GM23338 (cell line): ENCODE measurements around the gene DFFB. TPM values are rescaled to one million over a fixed set of nuclear protein-coding genes. Genes with fewer than 3 reads are reported as not detected.
A peak's percentile ranks its signal among the peaks of the same experiment; 100 is the strongest.

Source experiments
- ATAC-seq: fragments of 200-7000 bp; cut with Tn5 transposase; 3 replicates; pipeline ENCODE4 v1.9.1; 2020
- DNase-seq: peaks from one replicate; pipeline ENCODE4 v3.0.0-alpha.2; 2015; ENCODE audit warnings: low spot score
- H2AFZ ChIP-seq: fragments of 200-600 bp; sonication (generic); 2 replicates; pipeline ENCODE4 v1.8.0; 2016; ENCODE audit warnings: antibody characterized with exemption, mild to moderate bottlenecking, moderate library complexity
- H3F3A ChIP-seq: fragments of 200-600 bp; sonication (generic); replicated peaks from 2 replicates; pipeline ENCODE4 v1.8.0; 2017; ENCODE audit warnings: antibody characterized with exemption, mixed run types, low read depth
- H3K27ac ChIP-seq: fragments of 200-600 bp; sonication (generic); 2 replicates; pipeline ENCODE4 v1.6.1; 2016; ENCODE audit warnings: low read depth
- H3K27me3 ChIP-seq: fragments of 200-600 bp; sonication (generic); 2 replicates; pipeline ENCODE4 v1.8.0; 2016; ENCODE audit warnings: mild to moderate bottlenecking, mixed run types, moderate library complexity; ENCODE audit not compliant: insufficient read depth
- H3K36me3 ChIP-seq: fragments of 200-600 bp; sonication (generic); 2 replicates; pipeline ENCODE4 v1.8.0; 2016; ENCODE audit warnings: mild to moderate bottlenecking; ENCODE audit not compliant: insufficient read depth
- H3K4me1 ChIP-seq: fragments of 200-600 bp; sonication (generic); 2 replicates; pipeline ENCODE4 v1.8.0; 2016; ENCODE audit warnings: mild to moderate bottlenecking, moderate library complexity; ENCODE audit not compliant: insufficient read depth
- H3K4me2 ChIP-seq: fragments of 200-600 bp; sonication (generic); 2 replicates; pipeline ENCODE4 v1.7.1; 2017; ENCODE audit warnings: mixed run types
- H3K4me3 ChIP-seq: fragments of 200-600 bp; sonication (generic); 2 replicates; pipeline ENCODE4 v1.6.1; 2016; ENCODE audit warnings: mixed run types
- H3K79me2 ChIP-seq: fragments of 200-600 bp; sonication (generic); replicated peaks from 2 replicates; pipeline ENCODE4 v1.8.0; 2017; ENCODE audit warnings: mild to moderate bottlenecking; ENCODE audit not compliant: insufficient read depth
- H3K9me2 ChIP-seq: fragments of 200-600 bp; sonication (generic); 2 replicates; pipeline ENCODE4 v1.8.0; 2017; ENCODE audit not compliant: insufficient read depth
- H4K20me1 ChIP-seq: fragments of 200-600 bp; sonication (generic); replicated peaks from 2 replicates; pipeline ENCODE4 v1.8.0; 2017; ENCODE audit warnings: mild to moderate bottlenecking; ENCODE audit not compliant: insufficient read depth
- H3K27ac Mint-ChIP-seq: 2 replicates; pipeline ENCODE4 v1.8.0; 2020; ENCODE audit warnings: inconsistent platforms, mild to moderate bottlenecking, moderate library complexity, mixed read lengths
- H3K27me3 Mint-ChIP-seq: 3 replicates; pipeline ENCODE4 v1.8.0; 2022; ENCODE audit warnings: low read depth, mild to moderate bottlenecking, moderate library complexity, mixed read lengths, inconsistent platforms; ENCODE audit not compliant: insufficient read depth, poor library complexity
- H3K36me3 Mint-ChIP-seq: 3 replicates; pipeline ENCODE4 v1.8.0; 2021; ENCODE audit warnings: low read depth, mild to moderate bottlenecking, inconsistent platforms, moderate library complexity, mixed read lengths
- H3K4me1 Mint-ChIP-seq: 3 replicates; pipeline ENCODE4 v1.8.0; 2020; ENCODE audit warnings: mild to moderate bottlenecking, inconsistent platforms, mixed read lengths
- H3K4me3 Mint-ChIP-seq: 3 replicates; pipeline ENCODE4 v1.8.0; 2021; ENCODE audit warnings: moderate library complexity, mild to moderate bottlenecking, inconsistent platforms, mixed read lengths
- H3K9me3 Mint-ChIP-seq: 3 replicates; pipeline ENCODE4 v1.8.0; 2020; ENCODE audit warnings: moderate library complexity, mild to moderate bottlenecking, inconsistent platforms, mixed read lengths
- EZH2 ChIP-seq: fragments of 200-600 bp; sonication (generic); IDR thresholded peaks from one replicate; pipeline ENCODE4 v1.8.0; 2017; ENCODE audit warnings: antibody characterized with exemption, mild to moderate bottlenecking, low read depth; ENCODE audit not compliant: unreplicated experiment
- EZH2phosphoT487 ChIP-seq: fragments of 200-600 bp; sonication (generic); IDR thresholded peaks from one replicate; pipeline ENCODE4 v1.8.1; 2018; ENCODE audit warnings: antibody characterized with exemption; ENCODE audit not compliant: unreplicated experiment
- JUNB ChIP-seq: IDR thresholded peaks from one replicate; pipeline ENCODE4 v1.6.1; 2016; ENCODE audit warnings: antibody characterized with exemption; ENCODE audit not compliant: unreplicated experiment
- NANOG ChIP-seq: IDR thresholded peaks from 2 replicates; pipeline ENCODE4 v1.6.1; 2016; ENCODE audit warnings: antibody characterized with exemption, borderline replicate concordance
- POLR2AphosphoS5 ChIP-seq: IDR thresholded peaks from 2 replicates; pipeline ENCODE4 v1.6.1; 2016; ENCODE audit warnings: antibody characterized with exemption, low read depth
- STAT1 ChIP-seq: IDR thresholded peaks from one replicate; pipeline ENCODE4 v1.6.1; 2016; ENCODE audit warnings: antibody characterized with exemption; ENCODE audit not compliant: unreplicated experiment
- ZNF331 ChIP-seq: fragments of 250-450 bp; sonication (Bioruptor Pico); IDR thresholded peaks from 2 replicates; pipeline ENCODE4 v1.5.0; 2020; ENCODE audit warnings: low read depth, mild to moderate bottlenecking, moderate library complexity
- polyA plus RNA-seq: library from polyadenylated mRNA; unstranded; fragments of >200 nt; fragmentation: Nextera tagmentation; extraction: Ambion mirVana; gene quantifications from 2 replicates; pipeline ENCODE4 v1.2.1, GENCODE V29; 2016
- total RNA-seq: library from RNA; depleted of rRNA; stranded (reverse); fragments of >200 nt; shearing (Covaris generic); gene quantifications from 2 replicates; pipeline ENCODE4 v1.2.3, GENCODE V29; 2014
- TF ChIP-seq, protein P1 (sequence below): IDR thresholded peaks from 2 replicates; pipeline ENCODE4 v1.6.1; 2016; ENCODE audit warnings: antibody characterized with exemption
- TF ChIP-seq, protein P2 (sequence below): fragments of 250-450 bp; sonication (Bioruptor Pico); IDR thresholded peaks from 2 replicates; pipeline ENCODE4 v1.5.0; 2020; ENCODE audit warnings: mild to moderate bottlenecking, moderate library complexity
- TF ChIP-seq, protein P3 (sequence below), 2 experiments: fragments of 200-600 bp in 1 of 2; sonication (generic) in 1 of 2; conservative IDR thresholded peaks; 2 replicates each; pipeline versions ENCODE4 v1.5.1 to v1.6.1; 2016 to 2017; ENCODE audit warnings: antibody characterized with exemption in 2 of 2, low read depth in 2 of 2, mild to moderate bottlenecking in 2 of 2, moderate library complexity in 1 of 2
- TF ChIP-seq, protein P4 (sequence below): IDR thresholded peaks from one replicate; pipeline ENCODE4 v1.6.1; 2018; ENCODE audit warnings: antibody characterized with exemption; ENCODE audit not compliant: unreplicated experiment

Gene DFFB
- total and polyA plus RNA-seq, 2 experiments from 2014 or later, result 6.5 to 18.1 TPM

DNA sequence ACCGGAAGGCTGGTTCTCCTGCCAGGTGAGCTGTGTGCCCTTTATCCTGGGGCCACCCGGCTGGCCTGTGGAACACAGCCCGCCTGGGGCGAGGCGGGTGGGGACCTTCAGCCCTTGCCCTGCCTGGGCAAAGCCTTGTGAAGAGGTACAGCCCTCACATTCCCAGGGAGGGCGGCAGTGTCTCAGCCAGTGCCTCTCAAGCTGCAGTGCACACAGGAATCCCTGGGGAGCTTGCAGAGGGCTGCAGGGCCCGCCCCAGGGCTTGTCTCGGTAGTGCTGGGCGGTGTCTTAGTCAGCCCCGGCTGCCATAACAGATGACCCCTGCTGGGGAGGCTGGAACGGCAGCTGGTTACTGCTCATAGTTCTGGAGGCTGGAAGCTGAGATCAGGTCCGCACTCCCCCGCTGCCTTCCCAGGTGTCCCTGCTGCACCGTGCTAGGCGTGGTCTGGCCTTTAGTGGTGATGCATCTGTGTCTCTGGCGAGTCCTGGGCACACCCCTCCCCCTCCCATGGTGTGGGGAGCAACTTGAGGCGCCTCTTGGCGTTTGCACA lies 12.6 kb downstream of the DFFB start:
- Histone ChIP-seq H3K4me1 (no peaks in the 10 kb centered on the region), H3K27ac (no peak overlapping the region), H3K27me3 (no peaks in the 10 kb centered on the region), H3K79me2 (no peaks in the 10 kb centered on the region), H3K36me3 (no peaks in the 10 kb centered on the region), H3K4me2 (no peak overlapping the region), H3K9me2 (no peaks in the 10 kb centered on the region), H3F3A (peaks cover 3% of the 10 kb centered on the region; the same call in 1 of the 2 replicates), H2AFZ (no peak overlapping the region), H4K20me1 (peaks cover under 1% of the 10 kb centered on the region; the same call in 1 of the 2 replicates), H3K4me3 (no peak overlapping the region)
- peaks cover 28% of the 10 kb centered on the region for H3K36me3 Mint-ChIP-seq
- TF ChIP-seq JUNB (no peak), STAT1 (no peak), EZH2 (no peak), POLR2AphosphoS5 (no peak), EZH2phosphoT487 (no peak), ZNF331 (CRISPR knock-in tag) (no peak), NANOG (no peak)
- TF ChIP-seq, protein P1, sequence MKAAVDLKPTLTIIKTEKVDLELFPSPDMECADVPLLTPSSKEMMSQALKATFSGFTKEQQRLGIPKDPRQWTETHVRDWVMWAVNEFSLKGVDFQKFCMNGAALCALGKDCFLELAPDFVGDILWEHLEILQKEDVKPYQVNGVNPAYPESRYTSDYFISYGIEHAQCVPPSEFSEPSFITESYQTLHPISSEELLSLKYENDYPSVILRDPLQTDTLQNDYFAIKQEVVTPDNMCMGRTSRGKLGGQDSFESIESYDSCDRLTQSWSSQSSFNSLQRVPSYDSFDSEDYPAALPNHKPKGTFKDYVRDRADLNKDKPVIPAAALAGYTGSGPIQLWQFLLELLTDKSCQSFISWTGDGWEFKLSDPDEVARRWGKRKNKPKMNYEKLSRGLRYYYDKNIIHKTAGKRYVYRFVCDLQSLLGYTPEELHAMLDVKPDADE, result no peak
- TF ChIP-seq, protein P2, sequence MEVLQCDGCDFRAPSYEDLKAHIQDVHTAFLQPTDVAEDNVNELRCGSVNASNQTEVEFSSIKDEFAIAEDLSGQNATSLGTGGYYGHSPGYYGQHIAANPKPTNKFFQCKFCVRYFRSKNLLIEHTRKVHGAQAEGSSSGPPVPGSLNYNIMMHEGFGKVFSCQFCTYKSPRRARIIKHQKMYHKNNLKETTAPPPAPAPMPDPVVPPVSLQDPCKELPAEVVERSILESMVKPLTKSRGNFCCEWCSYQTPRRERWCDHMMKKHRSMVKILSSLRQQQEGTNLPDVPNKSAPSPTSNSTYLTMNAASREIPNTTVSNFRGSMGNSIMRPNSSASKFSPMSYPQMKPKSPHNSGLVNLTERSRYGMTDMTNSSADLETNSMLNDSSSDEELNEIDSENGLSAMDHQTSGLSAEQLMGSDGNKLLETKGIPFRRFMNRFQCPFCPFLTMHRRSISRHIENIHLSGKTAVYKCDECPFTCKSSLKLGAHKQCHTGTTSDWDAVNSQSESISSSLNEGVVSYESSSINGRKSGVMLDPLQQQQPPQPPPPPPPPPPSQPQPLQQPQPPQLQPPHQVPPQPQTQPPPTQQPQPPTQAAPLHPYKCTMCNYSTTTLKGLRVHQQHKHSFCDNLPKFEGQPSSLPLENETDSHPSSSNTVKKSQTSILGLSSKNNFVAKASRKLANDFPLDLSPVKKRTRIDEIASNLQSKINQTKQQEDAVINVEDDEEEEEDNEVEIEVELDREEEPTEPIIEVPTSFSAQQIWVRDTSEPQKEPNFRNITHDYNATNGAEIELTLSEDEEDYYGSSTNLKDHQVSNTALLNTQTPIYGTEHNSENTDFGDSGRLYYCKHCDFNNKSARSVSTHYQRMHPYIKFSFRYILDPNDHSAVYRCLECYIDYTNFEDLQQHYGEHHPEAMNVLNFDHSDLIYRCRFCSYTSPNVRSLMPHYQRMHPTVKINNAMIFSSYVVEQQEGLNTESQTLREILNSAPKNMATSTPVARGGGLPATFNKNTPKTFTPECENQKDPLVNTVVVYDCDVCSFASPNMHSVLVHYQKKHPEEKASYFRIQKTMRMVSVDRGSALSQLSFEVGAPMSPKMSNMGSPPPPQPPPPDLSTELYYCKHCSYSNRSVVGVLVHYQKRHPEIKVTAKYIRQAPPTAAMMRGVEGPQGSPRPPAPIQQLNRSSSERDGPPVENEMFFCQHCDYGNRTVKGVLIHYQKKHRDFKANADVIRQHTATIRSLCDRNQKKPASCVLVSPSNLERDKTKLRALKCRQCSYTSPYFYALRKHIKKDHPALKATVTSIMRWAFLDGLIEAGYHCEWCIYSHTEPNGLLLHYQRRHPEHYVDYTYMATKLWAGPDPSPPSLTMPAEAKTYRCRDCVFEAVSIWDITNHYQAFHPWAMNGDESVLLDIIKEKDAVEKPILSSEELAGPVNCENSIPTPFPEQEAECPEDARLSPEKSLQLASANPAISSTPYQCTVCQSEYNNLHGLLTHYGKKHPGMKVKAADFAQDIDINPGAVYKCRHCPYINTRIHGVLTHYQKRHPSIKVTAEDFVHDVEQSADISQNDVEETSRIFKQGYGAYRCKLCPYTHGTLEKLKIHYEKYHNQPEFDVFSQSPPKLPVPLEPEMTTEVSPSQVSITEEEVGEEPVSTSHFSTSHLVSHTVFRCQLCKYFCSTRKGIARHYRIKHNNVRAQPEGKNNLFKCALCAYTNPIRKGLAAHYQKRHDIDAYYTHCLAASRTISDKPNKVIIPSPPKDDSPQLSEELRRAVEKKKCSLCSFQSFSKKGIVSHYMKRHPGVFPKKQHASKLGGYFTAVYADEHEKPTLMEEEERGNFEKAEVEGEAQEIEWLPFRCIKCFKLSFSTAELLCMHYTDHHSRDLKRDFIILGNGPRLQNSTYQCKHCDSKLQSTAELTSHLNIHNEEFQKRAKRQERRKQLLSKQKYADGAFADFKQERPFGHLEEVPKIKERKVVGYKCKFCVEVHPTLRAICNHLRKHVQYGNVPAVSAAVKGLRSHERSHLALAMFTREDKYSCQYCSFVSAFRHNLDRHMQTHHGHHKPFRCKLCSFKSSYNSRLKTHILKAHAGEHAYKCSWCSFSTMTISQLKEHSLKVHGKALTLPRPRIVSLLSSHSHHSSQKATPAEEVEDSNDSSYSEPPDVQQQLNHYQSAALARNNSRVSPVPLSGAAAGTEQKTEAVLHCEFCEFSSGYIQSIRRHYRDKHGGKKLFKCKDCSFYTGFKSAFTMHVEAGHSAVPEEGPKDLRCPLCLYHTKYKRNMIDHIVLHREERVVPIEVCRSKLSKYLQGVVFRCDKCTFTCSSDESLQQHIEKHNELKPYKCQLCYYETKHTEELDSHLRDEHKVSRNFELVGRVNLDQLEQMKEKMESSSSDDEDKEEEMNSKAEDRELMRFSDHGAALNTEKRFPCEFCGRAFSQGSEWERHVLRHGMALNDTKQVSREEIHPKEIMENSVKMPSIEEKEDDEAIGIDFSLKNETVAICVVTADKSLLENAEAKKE (CRISPR knock-in tag), result no peak
- TF ChIP-seq, protein P3, sequence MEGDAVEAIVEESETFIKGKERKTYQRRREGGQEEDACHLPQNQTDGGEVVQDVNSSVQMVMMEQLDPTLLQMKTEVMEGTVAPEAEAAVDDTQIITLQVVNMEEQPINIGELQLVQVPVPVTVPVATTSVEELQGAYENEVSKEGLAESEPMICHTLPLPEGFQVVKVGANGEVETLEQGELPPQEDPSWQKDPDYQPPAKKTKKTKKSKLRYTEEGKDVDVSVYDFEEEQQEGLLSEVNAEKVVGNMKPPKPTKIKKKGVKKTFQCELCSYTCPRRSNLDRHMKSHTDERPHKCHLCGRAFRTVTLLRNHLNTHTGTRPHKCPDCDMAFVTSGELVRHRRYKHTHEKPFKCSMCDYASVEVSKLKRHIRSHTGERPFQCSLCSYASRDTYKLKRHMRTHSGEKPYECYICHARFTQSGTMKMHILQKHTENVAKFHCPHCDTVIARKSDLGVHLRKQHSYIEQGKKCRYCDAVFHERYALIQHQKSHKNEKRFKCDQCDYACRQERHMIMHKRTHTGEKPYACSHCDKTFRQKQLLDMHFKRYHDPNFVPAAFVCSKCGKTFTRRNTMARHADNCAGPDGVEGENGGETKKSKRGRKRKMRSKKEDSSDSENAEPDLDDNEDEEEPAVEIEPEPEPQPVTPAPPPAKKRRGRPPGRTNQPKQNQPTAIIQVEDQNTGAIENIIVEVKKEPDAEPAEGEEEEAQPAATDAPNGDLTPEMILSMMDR (conservative IDR thresholded peaks at IDR 0.05; ENCODE audit: low read depth in 2 of 2), result no peak
- TF ChIP-seq, protein P4, sequence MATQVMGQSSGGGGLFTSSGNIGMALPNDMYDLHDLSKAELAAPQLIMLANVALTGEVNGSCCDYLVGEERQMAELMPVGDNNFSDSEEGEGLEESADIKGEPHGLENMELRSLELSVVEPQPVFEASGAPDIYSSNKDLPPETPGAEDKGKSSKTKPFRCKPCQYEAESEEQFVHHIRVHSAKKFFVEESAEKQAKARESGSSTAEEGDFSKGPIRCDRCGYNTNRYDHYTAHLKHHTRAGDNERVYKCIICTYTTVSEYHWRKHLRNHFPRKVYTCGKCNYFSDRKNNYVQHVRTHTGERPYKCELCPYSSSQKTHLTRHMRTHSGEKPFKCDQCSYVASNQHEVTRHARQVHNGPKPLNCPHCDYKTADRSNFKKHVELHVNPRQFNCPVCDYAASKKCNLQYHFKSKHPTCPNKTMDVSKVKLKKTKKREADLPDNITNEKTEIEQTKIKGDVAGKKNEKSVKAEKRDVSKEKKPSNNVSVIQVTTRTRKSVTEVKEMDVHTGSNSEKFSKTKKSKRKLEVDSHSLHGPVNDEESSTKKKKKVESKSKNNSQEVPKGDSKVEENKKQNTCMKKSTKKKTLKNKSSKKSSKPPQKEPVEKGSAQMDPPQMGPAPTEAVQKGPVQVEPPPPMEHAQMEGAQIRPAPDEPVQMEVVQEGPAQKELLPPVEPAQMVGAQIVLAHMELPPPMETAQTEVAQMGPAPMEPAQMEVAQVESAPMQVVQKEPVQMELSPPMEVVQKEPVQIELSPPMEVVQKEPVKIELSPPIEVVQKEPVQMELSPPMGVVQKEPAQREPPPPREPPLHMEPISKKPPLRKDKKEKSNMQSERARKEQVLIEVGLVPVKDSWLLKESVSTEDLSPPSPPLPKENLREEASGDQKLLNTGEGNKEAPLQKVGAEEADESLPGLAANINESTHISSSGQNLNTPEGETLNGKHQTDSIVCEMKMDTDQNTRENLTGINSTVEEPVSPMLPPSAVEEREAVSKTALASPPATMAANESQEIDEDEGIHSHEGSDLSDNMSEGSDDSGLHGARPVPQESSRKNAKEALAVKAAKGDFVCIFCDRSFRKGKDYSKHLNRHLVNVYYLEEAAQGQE, result no peak
- H3K27me3 Mint-ChIP-seq, result peaks cover 2% of the 10 kb centered on the region
- no peak overlapping the region for H3K4me3 Mint-ChIP-seq
- H3K4me1 Mint-ChIP-seq, result peaks cover 2% of the 10 kb centered on the region; the same call in 1 of the 3 replicates
- peak; percentile 76 for ATAC-seq
- no peak overlapping the region for H3K27ac Mint-ChIP-seq
- peaks cover 8% of the 10 kb centered on the region; the same call in 2 of the 3 replicates for H3K9me3 Mint-ChIP-seq
- DNase-seq, result peak; percentile 20
